ENCODE measurements around the gene PADI6. TPM values are rescaled to one million over a fixed set of nuclear protein-coding genes. Genes with fewer than 3 reads are reported as not detected.
"Not testable (repeated sequence)": the region's sequence is repeated elsewhere in the genome, so short reads cannot be mapped to it uniquely, and the experiment has no call there.

PADI6 gene
- polyA plus RNA-seq, 3 donors from 2014 or later: 0.71 to 1.8 (median 0.92) TPM

- Mint-ChIP-seq H3K27ac (peak overlapping the region in 1 of 6 donors; percentile 22), H3K36me3 (peaks cover 0 to 1% (median 0%) of the 10 kb centered on the region in 3 donors), H3K9me3 (no peaks in the 10 kb centered on the region), H3K4me1 (peaks cover 0 to 1% of the 10 kb centered on the region in 2 donors), H3K27me3 (ENCODE audit: low read depth in 3 of 3) (peaks cover 0 to 3% (median 0%) of the 10 kb centered on the region in 3 donors), H3K4me3 (no peak overlapping the region)
- DNase-seq: no peak
These were observed 29.8 kb downstream of the PADI6 start for GRCh38 chr1:17401841-17402240.

GRCh38 chr1:17403081-17403480, 31.1 kb downstream of the PADI6 start:
- H3K9me3 Mint-ChIP-seq: no peaks in the 10 kb centered on the region
- H3K27me3 Mint-ChIP-seq (ENCODE audit: low read depth in 3 of 3): peaks cover 0 to 3% (median 0%) of the 10 kb centered on the region in 3 donors
- no peak overlapping the region for H3K4me3 Mint-ChIP-seq
- H3K36me3 Mint-ChIP-seq: peaks cover 5 to 8% (median 7%) of the 10 kb centered on the region in 3 donors
- DNase-seq: no peak
- peaks cover 0 to 2% of the 10 kb centered on the region in 2 donors for H3K4me1 Mint-ChIP-seq
- H3K27ac Mint-ChIP-seq: no peak overlapping the region

DNA sequence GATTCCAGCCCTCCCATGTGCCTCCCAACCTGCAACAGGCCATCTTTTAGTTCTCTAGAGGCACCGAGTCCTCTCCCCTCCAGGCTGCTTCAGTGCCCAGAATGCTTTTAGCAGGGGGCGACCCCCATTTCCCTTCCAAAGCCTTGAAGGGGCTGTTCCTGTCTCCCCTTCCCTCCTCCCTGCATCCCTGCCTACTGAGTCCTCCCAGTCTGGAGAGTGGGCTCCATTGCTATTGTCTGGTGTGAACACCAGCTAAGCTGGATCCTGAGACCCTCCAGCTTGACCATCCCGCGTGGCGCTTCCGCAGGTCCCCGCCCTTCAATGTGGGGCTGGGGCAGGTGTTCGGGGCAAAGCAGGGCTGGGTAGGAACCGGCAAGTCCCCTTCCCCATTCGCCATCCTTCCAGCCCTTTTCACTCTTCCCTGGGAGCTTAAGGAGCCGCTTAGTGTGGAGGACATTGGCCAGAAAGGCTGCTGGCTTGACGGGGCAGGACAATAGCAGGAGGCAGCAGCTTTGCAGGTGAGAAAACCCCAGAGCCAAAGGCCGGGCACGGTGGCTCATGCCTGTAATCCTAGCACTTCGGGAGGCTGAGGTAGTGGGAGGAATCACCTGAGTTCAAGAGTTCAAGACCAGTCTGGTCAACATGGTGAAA, 32.2 kb downstream of the PADI6 start:
- H3K9me3 Mint-ChIP-seq: no peaks in the 10 kb centered on the region
- peaks cover 0 to 6% (median 0%) of the 10 kb centered on the region in 3 donors for H3K27me3 Mint-ChIP-seq (ENCODE audit: low read depth in 3 of 3)
- peaks cover 0 to 2% of the 10 kb centered on the region in 2 donors for H3K4me1 Mint-ChIP-seq
- no peak overlapping the region for H3K27ac Mint-ChIP-seq
- no peak for DNase-seq
- H3K36me3 Mint-ChIP-seq: peaks cover 7 to 18% (median 12%) of the 10 kb centered on the region in 3 donors
- H3K4me3 Mint-ChIP-seq: no peak overlapping the region

DNA sequence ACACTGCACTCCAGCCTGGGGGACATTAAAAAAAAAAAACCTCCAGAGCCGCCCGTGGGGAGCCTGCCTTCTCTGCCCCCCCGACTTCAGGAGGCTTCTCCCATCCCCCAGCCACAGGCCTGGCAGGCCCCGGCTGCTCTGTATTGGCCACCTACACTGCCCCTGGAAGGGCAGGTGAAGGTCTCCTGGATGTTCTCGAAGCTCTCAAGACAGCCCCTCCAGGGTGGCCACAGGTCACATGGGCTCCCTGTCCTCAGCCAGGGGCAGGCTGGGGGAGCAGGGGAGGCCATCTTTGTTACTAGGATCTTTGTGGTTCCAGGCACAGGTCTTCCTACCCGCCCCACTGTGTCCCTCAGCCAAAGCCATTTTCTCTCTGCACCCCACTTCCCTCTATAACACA, 32.8 kb downstream of the PADI6 start:
- H3K27ac Mint-ChIP-seq: no peak overlapping the region
- peaks cover 7 to 18% (median 12%) of the 10 kb centered on the region in 3 donors for H3K36me3 Mint-ChIP-seq

DNA sequence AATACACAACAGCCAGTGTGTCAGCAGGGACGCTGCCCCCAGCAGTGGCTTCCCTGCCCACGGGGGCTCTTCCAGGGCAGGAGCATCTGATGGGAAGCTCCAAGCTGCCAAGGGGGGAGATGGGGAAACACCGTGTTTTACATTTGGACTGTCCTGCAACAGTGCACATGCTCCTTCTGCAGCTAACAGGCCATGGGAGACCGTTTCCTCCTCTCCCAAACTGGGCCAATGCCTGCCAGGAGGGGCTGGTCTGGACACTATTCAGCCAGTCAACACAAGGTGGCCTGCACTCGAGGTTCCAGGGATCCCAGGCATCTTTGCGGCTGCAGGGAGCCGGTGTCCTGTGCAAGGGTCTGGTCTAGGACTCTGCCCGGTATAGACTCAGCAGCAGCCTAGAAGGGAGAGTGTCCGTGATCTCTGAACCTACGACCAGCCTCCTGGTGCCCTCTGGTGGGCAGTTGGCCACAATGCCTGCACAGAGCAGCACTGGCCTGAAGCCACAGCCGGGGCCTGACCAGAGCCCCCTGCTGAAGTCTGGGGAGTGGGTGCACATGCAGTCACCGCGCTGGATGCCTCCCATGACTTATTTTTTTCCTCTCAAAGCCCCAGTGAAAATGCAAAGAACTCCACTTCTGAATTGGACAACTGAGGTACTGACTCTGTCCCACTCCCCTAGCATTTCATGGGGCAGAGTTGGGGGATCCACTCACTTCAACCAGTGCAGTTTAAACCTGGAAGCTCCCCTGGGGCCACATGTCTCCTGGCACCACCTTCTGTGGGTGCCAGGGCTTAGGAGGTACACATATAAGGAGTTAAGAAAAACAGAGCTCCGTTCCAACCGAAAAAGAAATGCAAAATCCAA, 34.1 kb downstream of the PADI6 start:
- Mint-ChIP-seq H3K4me3 (no peak overlapping the region), H3K27ac (no peak overlapping the region), H3K4me1 (peaks cover 2 to 6% of the 10 kb centered on the region in 2 donors), H3K36me3 (peaks cover 11 to 29% (median 16%) of the 10 kb centered on the region in 3 donors), H3K27me3 (ENCODE audit: low read depth in 3 of 3) (peaks cover 0 to 6% (median 0%) of the 10 kb centered on the region in 3 donors), H3K9me3 (no peaks in the 10 kb centered on the region)
- DNase-seq: peak; percentile 14 to 22 (median 18)

More for the DNA sequence above, 32.8 kb downstream of the PADI6 start:
- Mint-ChIP-seq H3K27me3 (ENCODE audit: low read depth in 3 of 3) (peaks cover 0 to 6% (median 0%) of the 10 kb centered on the region in 3 donors), H3K4me3 (no peak overlapping the region), H3K9me3 (no peaks in the 10 kb centered on the region), H3K4me1 (peaks cover 0 to 2% of the 10 kb centered on the region in 2 donors)
- DNase-seq: no peak

GRCh38 chr1:17406760-17407475, 34.9 kb downstream of the PADI6 start:
- not testable (repeated sequence) for H3K9me3 Mint-ChIP-seq; H3K27me3 Mint-ChIP-seq (ENCODE audit: low read depth in 3 of 3); H3K27ac Mint-ChIP-seq; H3K4me3 Mint-ChIP-seq; DNase-seq; H3K4me1 Mint-ChIP-seq
- peaks cover 11 to 36% (median 16%) of the 10 kb centered on the region in 3 donors for H3K36me3 Mint-ChIP-seq

- Mint-ChIP-seq H3K27me3 (ENCODE audit: low read depth in 3 of 3) (peaks cover 0 to 10% (median 0%) of the 10 kb centered on the region in 3 donors), H3K4me1 (peaks cover 6 to 15% of the 10 kb centered on the region in 2 donors), H3K36me3 (peaks cover 15 to 43% (median 19%) of the 10 kb centered on the region in 3 donors)
- H3K9me3 Mint-ChIP-seq, H3K4me3 Mint-ChIP-seq, DNase-seq, H3K27ac Mint-ChIP-seq: not testable (repeated sequence)
These were observed 36.0 kb downstream of the PADI6 start for GRCh38 chr1:17407786-17408514.

- H3K27ac Mint-ChIP-seq: peak overlapping the region in 2 of 6 donors; percentile 26 to 64
- DNase-seq: no peak
These were observed 37.4 kb downstream of the PADI6 start for GRCh38 chr1:17409391-17409811.

DNA sequence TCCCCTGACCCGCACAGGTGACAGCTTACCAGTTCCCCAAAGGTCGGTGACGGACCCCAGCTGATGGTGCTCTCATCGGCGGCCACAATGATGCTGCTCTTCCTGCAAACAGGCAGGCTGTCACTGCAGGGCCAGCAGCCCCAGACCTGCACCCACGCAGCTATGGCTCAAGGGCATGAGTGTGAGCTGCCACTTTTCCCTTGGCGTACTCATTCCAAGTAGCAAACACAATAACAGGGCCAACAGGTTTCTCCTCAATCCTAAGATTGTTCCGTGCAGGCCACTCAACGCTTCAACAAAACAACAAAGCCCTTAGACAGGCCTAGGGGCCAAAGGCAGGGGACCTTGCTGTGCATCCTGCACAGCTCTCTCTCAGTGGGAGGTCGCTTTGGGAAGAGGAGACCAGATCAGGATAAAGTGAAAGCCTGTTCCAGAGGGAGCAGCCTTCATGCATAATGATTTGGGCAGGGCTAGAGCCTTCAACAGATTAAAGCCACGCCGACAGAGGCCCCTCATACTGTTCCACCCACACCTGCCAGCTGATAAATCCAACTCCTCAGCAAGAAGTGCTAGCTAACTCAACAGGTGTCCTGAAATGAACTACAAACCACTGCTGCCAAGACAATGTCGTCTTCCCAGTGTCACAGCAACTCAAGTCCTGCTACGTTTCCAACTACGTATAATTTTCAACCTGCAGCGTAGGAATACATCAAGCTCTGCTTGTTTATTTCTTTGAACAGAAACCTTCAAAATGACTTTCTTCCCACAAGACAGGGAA, 40.3 kb downstream of the PADI6 start:
- Mint-ChIP-seq H3K27ac (peak overlapping the region in 4 of 6 donors; percentile 4 to 73 (median 28)), H3K4me1 (peaks cover 13 to 31% of the 10 kb centered on the region in 2 donors), H3K27me3 (ENCODE audit: low read depth in 3 of 3) (peaks cover 0 to 8% (median 0%) of the 10 kb centered on the region in 3 donors), H3K9me3 (no peaks in the 10 kb centered on the region), H3K4me3 (peak overlapping the region in 3 of 5 donors; percentile 19 to 46 (median 41)), H3K36me3 (peaks cover 33 to 63% (median 35%) of the 10 kb centered on the region in 3 donors)
- DNase-seq: no peak

More at GRCh38 chr1:17409391-17409811, 37.4 kb downstream of the PADI6 start:
- H3K4me1 Mint-ChIP-seq: peaks cover 14 to 21% of the 10 kb centered on the region in 2 donors
- no peak overlapping the region for H3K4me3 Mint-ChIP-seq
- H3K36me3 Mint-ChIP-seq: peaks cover 20 to 50% (median 23%) of the 10 kb centered on the region in 3 donors
- peaks cover 0 to 11% (median 0%) of the 10 kb centered on the region in 3 donors for H3K27me3 Mint-ChIP-seq (ENCODE audit: low read depth in 3 of 3)
- H3K9me3 Mint-ChIP-seq: no peaks in the 10 kb centered on the region

GRCh38 chr1:17414022-17414421, 42.0 kb downstream of the PADI6 start:
- Mint-ChIP-seq H3K9me3 (no peaks in the 10 kb centered on the region), H3K4me1 (peaks cover 13 to 31% of the 10 kb centered on the region in 2 donors), H3K27ac (no peak overlapping the region), H3K36me3 (peaks cover 25 to 59% (median 30%) of the 10 kb centered on the region in 3 donors), H3K4me3 (no peak overlapping the region), H3K27me3 (ENCODE audit: low read depth in 3 of 3) (peaks cover 0 to 6% (median 0%) of the 10 kb centered on the region in 3 donors)
- DNase-seq: no peak

DNA sequence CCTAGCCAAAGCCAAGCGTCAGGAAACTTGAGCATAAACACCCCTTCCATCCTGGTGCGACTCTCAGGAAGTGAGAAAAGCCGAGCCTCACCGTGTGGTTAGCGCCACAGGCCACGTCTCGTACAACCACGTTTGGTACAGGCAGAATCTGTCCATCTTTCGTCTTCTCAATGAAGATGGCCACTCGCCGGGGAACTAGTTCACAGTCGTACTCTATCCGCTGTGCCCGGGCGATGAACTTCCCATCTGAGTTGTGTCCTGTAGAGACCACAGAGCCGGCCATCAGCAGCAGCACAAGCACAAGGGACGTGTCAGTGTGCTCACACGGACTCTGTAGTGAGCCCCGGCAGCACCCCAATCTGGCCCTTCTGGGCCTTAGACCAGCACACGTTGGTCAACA, 44.4 kb downstream of the PADI6 start:
- no peak for DNase-seq
- Mint-ChIP-seq H3K4me1 (peaks cover 13 to 36% of the 10 kb centered on the region in 2 donors), H3K36me3 (peaks cover 25 to 66% (median 30%) of the 10 kb centered on the region in 3 donors), H3K4me3 (no peak overlapping the region), H3K9me3 (no peaks in the 10 kb centered on the region), H3K27ac (peak overlapping the region in 2 of 6 donors; percentile 40 to 61), H3K27me3 (ENCODE audit: low read depth in 3 of 3) (peaks cover 0 to 8% (median 2%) of the 10 kb centered on the region in 3 donors)

DNA sequence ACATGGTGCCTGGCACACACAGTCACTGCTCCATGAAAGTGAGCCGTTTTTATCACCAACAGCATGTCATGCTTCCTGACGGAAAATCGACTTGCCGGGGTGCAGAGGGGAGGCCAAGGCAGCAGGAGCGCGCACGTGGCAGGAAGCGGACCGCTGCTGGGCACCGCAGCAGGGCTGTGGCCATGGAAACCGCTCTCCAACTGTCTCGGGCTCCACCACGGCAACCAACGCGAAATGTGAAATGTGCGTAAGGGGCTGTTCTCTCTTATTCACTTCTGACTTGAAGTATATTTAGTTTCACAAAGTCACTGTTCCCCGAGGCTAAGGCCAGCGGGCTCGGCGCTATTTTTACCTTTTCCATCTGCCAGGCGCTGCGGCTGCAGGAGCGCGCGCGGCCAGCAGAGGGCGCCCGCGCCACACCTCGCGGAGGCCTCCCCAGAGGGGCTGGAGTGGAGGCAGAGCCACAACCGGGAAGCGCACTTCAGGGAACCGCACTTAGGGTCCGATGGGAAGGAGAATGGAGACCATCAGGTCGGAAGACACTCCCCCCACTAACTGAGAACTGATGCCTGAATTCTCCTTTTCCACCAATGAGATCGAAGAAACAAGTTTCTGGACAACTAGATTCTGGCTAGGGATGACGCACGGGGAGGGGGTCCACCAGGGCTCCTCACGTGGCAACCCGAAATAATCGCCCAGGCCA, 47.8 kb downstream of the PADI6 start:
- Mint-ChIP-seq H3K4me1 (peaks cover 7 to 48% of the 10 kb centered on the region in 2 donors), H3K27me3 (ENCODE audit: low read depth in 3 of 3) (peaks cover 0 to 6% (median 3%) of the 10 kb centered on the region in 3 donors), H3K4me3 (no peak overlapping the region), H3K27ac (peak overlapping the region in 1 of 6 donors; percentile 3), H3K36me3 (peaks cover 24 to 59% (median 30%) of the 10 kb centered on the region in 3 donors), H3K9me3 (no peaks in the 10 kb centered on the region)
- DNase-seq: peak; percentile 60 to 69 (median 65)
